ENCODE measurements around the gene CCL27. TPM values are rescaled to one million over a fixed set of nuclear protein-coding genes. Genes with fewer than 3 reads are reported as not detected.
A peak's percentile ranks its signal among the peaks of the same experiment; 100 is the strongest.

CCL27 gene
- total and polyA plus RNA-seq, 2 donors from 2014 or later: not detected

- intact Hi-C loops (cut with DNase I): no loop called here
- Histone ChIP-seq H3K36me3 (ENCODE audit: control insufficient read depth in 2 of 3, insufficient read depth in 3 of 3, low read length in 3 of 3) (peaks cover 0 to 4% (median 0%) of the 10 kb centered on the region in 3 donors), H3K27ac (ENCODE audit: low read depth in 2 of 2, low read length in 2 of 2) (peak overlapping the region; percentile 73 to 76), H3K4me1 (ENCODE audit: control insufficient read depth in 2 of 3, insufficient read depth in 2 of 3, low read depth in 1 of 3, low read length in 3 of 3) (peaks cover 0 to 2% (median 0%) of the 10 kb centered on the region in 3 donors), H3K9me3 (ENCODE audit: control insufficient read depth in 2 of 3, insufficient read depth in 1 of 3, low read length in 3 of 3) (no peaks in the 10 kb centered on the region), H3K27me3 (ENCODE audit: control insufficient read depth, insufficient read depth, low read length) (no peaks in the 10 kb centered on the region), H3K9ac (ENCODE audit: low read length in 3 of 3) (peak overlapping the region in 2 of 3 donors; percentile 52 to 62), H3K4me3 (ENCODE audit: low read length in 3 of 3) (peak overlapping the region; percentile 28 to 76 (median 65))
- no peak for FAIRE-seq
- no peak for TF ChIP-seq CTCF (IDR thresholded peaks at IDR 0.05; ENCODE audit: borderline replicate concordance, extremely low read depth, insufficient read depth)
- no peak for DNase-seq
These were observed 2.6 kb upstream of the CCL27 start for GRCh38 chr9:34665067-34665380.

- DNase-seq (peak; percentile 82 to 91 (median 87)), FAIRE-seq (no peak)
- Histone ChIP-seq H3K9me3 (ENCODE audit: control insufficient read depth in 2 of 3, insufficient read depth in 1 of 3, low read length in 3 of 3) (no peaks in the 10 kb centered on the region), H3K4me3 (ENCODE audit: low read length in 3 of 3) (peak overlapping the region; percentile 17 to 76 (median 65)), H3K9ac (ENCODE audit: low read length in 3 of 3) (peak overlapping the region in 1 of 3 donors; percentile 52), H3K27ac (ENCODE audit: low read depth in 2 of 2, low read length in 2 of 2) (peak overlapping the region; percentile 73 to 76), H3K36me3 (ENCODE audit: control insufficient read depth in 2 of 3, insufficient read depth in 3 of 3, low read length in 3 of 3) (peaks cover 0 to 4% (median 0%) of the 10 kb centered on the region in 3 donors), H3K27me3 (ENCODE audit: control insufficient read depth, insufficient read depth, low read length) (no peaks in the 10 kb centered on the region), H3K4me1 (ENCODE audit: control insufficient read depth in 2 of 3, insufficient read depth in 2 of 3, low read depth in 1 of 3, low read length in 3 of 3) (peaks cover 0 to 2% (median 0%) of the 10 kb centered on the region in 3 donors)
- intact Hi-C loops (cut with DNase I): no loop called here
- peak; percentile 85 for TF ChIP-seq CTCF (IDR thresholded peaks at IDR 0.05; ENCODE audit: borderline replicate concordance, extremely low read depth, insufficient read depth)
These were observed 2.0 kb upstream of the CCL27 start for GRCh38 chr9:34664281-34665066.

- Histone ChIP-seq H3K4me3 (ENCODE audit: low read length in 3 of 3) (no peak overlapping the region), H3K27ac (ENCODE audit: low read depth in 2 of 2, low read length in 2 of 2) (no peak overlapping the region), H3K4me1 (ENCODE audit: control insufficient read depth in 2 of 3, insufficient read depth in 2 of 3, low read depth in 1 of 3, low read length in 3 of 3) (peaks cover 0 to 2% (median 0%) of the 10 kb centered on the region in 3 donors), H3K9me3 (ENCODE audit: control insufficient read depth in 2 of 3, insufficient read depth in 1 of 3, low read length in 3 of 3) (no peaks in the 10 kb centered on the region), H3K36me3 (ENCODE audit: control insufficient read depth in 2 of 3, insufficient read depth in 3 of 3, low read length in 3 of 3) (peaks cover 0 to 4% (median 0%) of the 10 kb centered on the region in 3 donors), H3K9ac (ENCODE audit: low read length in 3 of 3) (no peak overlapping the region), H3K27me3 (ENCODE audit: control insufficient read depth, insufficient read depth, low read length) (no peaks in the 10 kb centered on the region)
- DNase-seq (no peak), FAIRE-seq (no peak)
- no peak for TF ChIP-seq CTCF (IDR thresholded peaks at IDR 0.05; ENCODE audit: borderline replicate concordance, extremely low read depth, insufficient read depth)
- intact Hi-C loops (cut with DNase I): no loop called here
These were observed 797 bp upstream of the CCL27 start for GRCh38 chr9:34663303-34663605.
